ENCODE data around the gene CEP170B. TPM values are rescaled to one million over a fixed set of nuclear protein-coding genes. Genes with fewer than 3 reads are reported as not detected.

The CEP170B gene
- total RNA-seq, 2 experiments from 2014 or later: 2.2 to 2.3 TPM

- no peaks in the 10 kb centered on the region for H3K36me3 Mint-ChIP-seq (ENCODE audit: low read depth)
- ChIA-PET POLR2A (interaction anchor here (0.6 to 1.4 kb wide), 2 partner anchors 12 to 100 kb away, joined by 3 read pairs; no protein-coding TSS in a partner anchor), CTCF (interaction anchor here (1.0 to 1.1 kb wide), 2 partner anchors 31 to 39 kb away, joined by 3 read pairs; no protein-coding TSS in a partner anchor)
- no peak for ATAC-seq
- H3K4me1 Mint-ChIP-seq (ENCODE audit: low read depth): no peaks in the 10 kb centered on the region
- no peak overlapping the region for H3K27ac Mint-ChIP-seq
- no peak for TF ChIP-seq CTCF (IDR thresholded peaks at IDR 0.05)
- intact Hi-C loops (cut with micrococcal nuclease): no loop called here
- DNase-seq: no peak
- peaks cover 25% of the 10 kb centered on the region for H3K27me3 Mint-ChIP-seq
- H3K4me3 Mint-ChIP-seq: peak overlapping the region; percentile 9
- H3K9me3 Mint-ChIP-seq: no peaks in the 10 kb centered on the region
Measured at GRCh38 chr14:104864267-104865080, 594 bp upstream of the CEP170B start.

- intact Hi-C loops (cut with micrococcal nuclease): loop anchor here (2.0 kb wide), 1 partner anchor 33 kb away; no protein-coding TSS in a partner anchor
- ChIA-PET POLR2A (interaction anchor here (0.9 kb wide), 1 partner anchor 11 kb away, joined by 3 read pairs; no protein-coding TSS in a partner anchor), CTCF (no interaction called here)
- Mint-ChIP-seq H3K27ac (no peak overlapping the region), H3K27me3 (peaks cover 25% of the 10 kb centered on the region), H3K4me3 (peak overlapping the region; percentile 60), H3K36me3 (ENCODE audit: low read depth) (no peaks in the 10 kb centered on the region), H3K4me1 (ENCODE audit: low read depth) (no peaks in the 10 kb centered on the region), H3K9me3 (no peaks in the 10 kb centered on the region)
- peak; percentile 53 for DNase-seq
- TF ChIP-seq CTCF (IDR thresholded peaks at IDR 0.05): no peak
- peak; percentile 74 for ATAC-seq
Measured at GRCh38 chr14:104865631-104866441, 768 bp downstream of the CEP170B start.

- Mint-ChIP-seq H3K9me3 (no peaks in the 10 kb centered on the region), H3K27me3 (peaks cover 25% of the 10 kb centered on the region), H3K4me1 (ENCODE audit: low read depth) (no peaks in the 10 kb centered on the region), H3K4me3 (peak overlapping the region; percentile 60), H3K36me3 (ENCODE audit: low read depth) (no peaks in the 10 kb centered on the region), H3K27ac (no peak overlapping the region)
- DNase-seq: no peak
- CTCF ChIA-PET: no interaction called here
- no peak for TF ChIP-seq CTCF (IDR thresholded peaks at IDR 0.05)
- POLR2A ChIA-PET: interaction anchor here (0.8 to 0.9 kb wide), 2 partner anchors 10 to 114 kb away, joined by 3 read pairs; partner anchors contain the start of gene SIVA1
- intact Hi-C loops (cut with micrococcal nuclease): loop anchor here (2.0 kb wide), 1 partner anchor 34 kb away; no protein-coding TSS in a partner anchor
- ATAC-seq: no peak
Measured at GRCh38 chr14:104866451-104867370, 1.6 kb downstream of the CEP170B start.

- no peak for DNase-seq
- intact Hi-C loops (cut with micrococcal nuclease): loop anchor here (2.0 kb wide), 1 partner anchor 35 kb away; no protein-coding TSS in a partner anchor
- no peak for ATAC-seq
Measured at GRCh38 chr14:104867371-104868059, 2.4 kb downstream of the CEP170B start.

More at GRCh38 chr14:104867371-104868059, 2.4 kb downstream of the CEP170B start:
- no peak for TF ChIP-seq CTCF (IDR thresholded peaks at IDR 0.05)
- peaks cover 3% of the 10 kb centered on the region for H3K4me1 Mint-ChIP-seq (ENCODE audit: low read depth)
- CTCF ChIA-PET: no interaction called here
- peaks cover 25% of the 10 kb centered on the region for H3K27me3 Mint-ChIP-seq
- H3K4me3 Mint-ChIP-seq: no peak overlapping the region
- no peaks in the 10 kb centered on the region for H3K36me3 Mint-ChIP-seq (ENCODE audit: low read depth)
- H3K27ac Mint-ChIP-seq: no peak overlapping the region
- POLR2A ChIA-PET: interaction anchor here (0.6 to 0.8 kb wide), 2 partner anchors 15 to 115 kb away, joined by 3 read pairs; partner anchors contain the start of gene SIVA1
- no peaks in the 10 kb centered on the region for H3K9me3 Mint-ChIP-seq

All from activated CD8-positive, alpha-beta T cell treated with anti-CD3 and anti-CD28 coated beads for 36 hours (primary cell).